Heart right ventricle (tissue), 16 donors: ENCODE measurements around the gene HLA-G. TPM values are rescaled to one million over a fixed set of nuclear protein-coding genes. Genes with fewer than 3 reads are reported as not detected.

Source experiments
- ATAC-seq, 8 donors: fragments of 200-7000 bp; cut with Tn5 transposase; one replicate each; pipeline ENCODE4 v1.9.1; 2020; ENCODE audit warnings: mild to moderate bottlenecking in 8 of 8, moderate library complexity in 8 of 8, moderate number of reproducible peaks in 1 of 8
- DNase-seq, 2 donors: peaks; one replicate each; pipeline ENCODE4 v3.0.0-alpha.2; 2020
- H3K27ac ChIP-seq, 10 donors: fragments of 200-600 bp; sonication (generic) in 2 of 10; one replicate each; pipeline versions ENCODE4 v1.5.0 to v1.8.0; 2020 to 2022; ENCODE audit warnings: mild to moderate bottlenecking in 3 of 10
- H3K27me3 ChIP-seq, 7 donors: fragments of 200-600 bp; one replicate each; pipeline ENCODE4 v1.8.0; 2021 to 2022; ENCODE audit warnings: mild to moderate bottlenecking in 2 of 7
- H3K36me3 ChIP-seq, 9 donors: fragments of 200-600 bp; sonication (generic) in 1 of 9; one replicate each; pipeline versions ENCODE4 v1.5.0 to v1.8.0; 2020 to 2022; ENCODE audit warnings: mild to moderate bottlenecking in 2 of 9
- H3K4me1 ChIP-seq, 9 donors: fragments of 200-600 bp; sonication (generic) in 1 of 9; one replicate each; pipeline versions ENCODE4 v1.5.0 to v1.8.0; 2020 to 2022; ENCODE audit warnings: mild to moderate bottlenecking in 4 of 9
- H3K4me3 ChIP-seq, 10 donors: fragments of 200-600 bp; sonication (generic) in 2 of 10; one replicate each; pipeline versions ENCODE4 v1.5.0 to v1.8.0; 2020 to 2022; ENCODE audit warnings: mild to moderate bottlenecking in 7 of 10, moderate library complexity in 2 of 10
- H3K9me3 ChIP-seq, 11 donors: fragments of 200-600 bp in 10 of 11; sonication (generic) in 2 of 11; one replicate each; pipeline versions ENCODE4 v1.5.0 to v1.8.0; 2013 to 2022; ENCODE audit warnings: mild to moderate bottlenecking in 2 of 11, control low read depth in 1 of 11, moderate library complexity in 1 of 11
- WGBS, 2 donors: extraction: QIAGEN DNeasy Blood & Tissue Kit; methylation state at CpG; one replicate each; pipeline ENCODE4 v1.1.7; 2013; ENCODE audit warnings: inconsistent platforms in 1 of 2; 5-methylcytosine and 5-hydroxymethylcytosine counted together
- intact Hi-C, 10 donors: fragments of 100-400 bp; cut with DNase I; formaldehyde crosslinking; loops; one replicate each; pipeline versions ENCODE4 v1.11.1 to v1.14.2; 2022
- polyA plus RNA-seq, 2 donors: library from polyadenylated mRNA; stranded (reverse); fragments of 200-250 nt; gene quantifications; one replicate each; pipeline ENCODE4 v1.2.3, GENCODE V29; 2013
- total RNA-seq, 10 donors: library from RNA; stranded (reverse); fragmentation: NEBNext Ultra II Directional in 3 of 10; extraction: Animal tissue kit (Norgen Biotek cat#: 25700) in 3 of 10; gene quantifications; one replicate each; pipeline versions ENCODE4 v1.2.1 to v1.2.4, GENCODE V29; 2021 to 2023
- TF ChIP-seq, protein P1 (sequence below), 9 donors: fragments of 200-600 bp; sonication (generic) in 2 of 9; IDR thresholded peaks; one replicate each; pipeline versions ENCODE4 v1.5.0 to v1.8.0; 2021 to 2022; ENCODE audit warnings: antibody characterized with exemption in 9 of 9, mild to moderate bottlenecking in 5 of 9, moderate library complexity in 1 of 9
- donor health status: Arrhythmogenic right ventricular cardiomyopathy.
- donor health status: ischemic (EF 13 %, LVEDD 7.1; RV severe dilation, severe dysfunction).
- donor health status: healthy with polysubstance abuse.
- donor health status: DM: no; HTN: yes; CAD: no.
- donor health status: DM: no; HTN: no; CAD: no.
- donor health status: ischemic (EF 25% LVEDD 6.9; RV normal size, moderate dysfunction).
- donor health status: ischemic (EF 25% LVEDD 5.7; RV mildly dilated, moderate dysfunction).
- donor health status: healthy.
- donor health status: DM: yes; HTN: yes; CAD: no.
- donor health status: Ischemic cardiomyopathy.
- donor health status: ischemic (EF 35%, LVEDD 5.7; RV mildly dilated, moderate dysfunction).
- donor health status: nonischemic (EF 11% LVEDD 7.7; RV severe dilation, severe dysfunction).
- donor health status: DM: yes; HTN: yes; CAD: no.
- donor health status: PGD.
- donor health status: ischemic (EF 29% LVEDD 5.4; RV normal size, mild dysfunction).
- donor health status: nonischemic (EF 23%, LVEDD 6.1; RV moderate dilation, normal function).

The HLA-G gene
- total and polyA plus RNA-seq, 12 donors, result 0.13 to 0.77 (median 0.55) TPM; not detected in 8

GRCh38 chr6:29811377-29811776 is 16.2 kb upstream of the HLA-G start:
- WGBS, 2 donors, result 68 to 78% methylated on average over 1 of the region's 1 CpG
- no peaks in the 10 kb centered on the region for H3K36me3 ChIP-seq
- H3K27ac ChIP-seq, result no peak overlapping the region
- H3K4me1 ChIP-seq, result no peaks in the 10 kb centered on the region
- ATAC-seq (no peak), DNase-seq (no peak)
- TF ChIP-seq, protein P1, sequence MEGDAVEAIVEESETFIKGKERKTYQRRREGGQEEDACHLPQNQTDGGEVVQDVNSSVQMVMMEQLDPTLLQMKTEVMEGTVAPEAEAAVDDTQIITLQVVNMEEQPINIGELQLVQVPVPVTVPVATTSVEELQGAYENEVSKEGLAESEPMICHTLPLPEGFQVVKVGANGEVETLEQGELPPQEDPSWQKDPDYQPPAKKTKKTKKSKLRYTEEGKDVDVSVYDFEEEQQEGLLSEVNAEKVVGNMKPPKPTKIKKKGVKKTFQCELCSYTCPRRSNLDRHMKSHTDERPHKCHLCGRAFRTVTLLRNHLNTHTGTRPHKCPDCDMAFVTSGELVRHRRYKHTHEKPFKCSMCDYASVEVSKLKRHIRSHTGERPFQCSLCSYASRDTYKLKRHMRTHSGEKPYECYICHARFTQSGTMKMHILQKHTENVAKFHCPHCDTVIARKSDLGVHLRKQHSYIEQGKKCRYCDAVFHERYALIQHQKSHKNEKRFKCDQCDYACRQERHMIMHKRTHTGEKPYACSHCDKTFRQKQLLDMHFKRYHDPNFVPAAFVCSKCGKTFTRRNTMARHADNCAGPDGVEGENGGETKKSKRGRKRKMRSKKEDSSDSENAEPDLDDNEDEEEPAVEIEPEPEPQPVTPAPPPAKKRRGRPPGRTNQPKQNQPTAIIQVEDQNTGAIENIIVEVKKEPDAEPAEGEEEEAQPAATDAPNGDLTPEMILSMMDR (IDR thresholded peaks at IDR 0.05), result no peak
- H3K27me3 ChIP-seq, result peaks cover 0 to 25% (median 15%) of the 10 kb centered on the region in 7 donors
- intact Hi-C loops, result no loop called here
- no peak overlapping the region for H3K4me3 ChIP-seq
- H3K9me3 ChIP-seq, result no peaks in the 10 kb centered on the region

DNA sequence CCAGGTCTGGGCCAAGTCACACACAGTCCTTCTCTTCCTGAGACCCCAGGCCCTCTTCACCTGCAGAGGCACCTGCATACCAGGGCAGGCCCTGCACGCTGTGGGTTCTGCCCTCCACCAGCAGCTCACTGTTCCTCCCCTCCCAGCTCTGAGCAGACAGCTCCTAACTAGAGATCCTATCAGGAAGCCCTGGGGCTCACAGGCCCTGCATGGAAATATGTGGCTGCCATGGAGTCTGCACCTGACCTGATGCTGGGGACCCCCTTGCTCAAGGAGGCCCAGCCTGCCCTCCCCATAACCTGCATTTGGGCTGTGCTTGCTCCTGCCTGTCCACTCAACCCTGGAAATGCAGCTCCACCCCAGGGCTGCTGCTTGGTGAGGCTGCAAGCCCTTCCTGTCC is 14.6 kb upstream of the HLA-G start:
- intact Hi-C loops, result no loop called here
- no peak overlapping the region for H3K4me3 ChIP-seq
- H3K27ac ChIP-seq, result no peak overlapping the region
- DNase-seq (no peak), ATAC-seq (no peak)
- TF ChIP-seq, protein P1 (IDR thresholded peaks at IDR 0.05), result no peak
- peaks cover 0 to 11% (median 7%) of the 10 kb centered on the region in 7 donors for H3K27me3 ChIP-seq
- WGBS, 2 donors, result 0 to 26% methylated on average over 1 of the region's 1 CpG
- no peaks in the 10 kb centered on the region for H3K36me3 ChIP-seq
- H3K4me1 ChIP-seq, result no peaks in the 10 kb centered on the region
- no peaks in the 10 kb centered on the region for H3K9me3 ChIP-seq

GRCh38 chr6:29813809-29814208 is 13.8 kb upstream of the HLA-G start:
- 67 to 68% methylated on average over 7 of the region's 7 CpGs for WGBS, 2 donors
- ATAC-seq (no peak), DNase-seq (no peak)
- Histone ChIP-seq H3K4me1 (no peaks in the 10 kb centered on the region), H3K9me3 (no peaks in the 10 kb centered on the region), H3K4me3 (no peak overlapping the region), H3K27ac (no peak overlapping the region), H3K36me3 (no peaks in the 10 kb centered on the region), H3K27me3 (peaks cover 0 to 12% (median 10%) of the 10 kb centered on the region in 7 donors)
- intact Hi-C loops, result no loop called here
- TF ChIP-seq, protein P1 (IDR thresholded peaks at IDR 0.05), result no peak

DNA sequence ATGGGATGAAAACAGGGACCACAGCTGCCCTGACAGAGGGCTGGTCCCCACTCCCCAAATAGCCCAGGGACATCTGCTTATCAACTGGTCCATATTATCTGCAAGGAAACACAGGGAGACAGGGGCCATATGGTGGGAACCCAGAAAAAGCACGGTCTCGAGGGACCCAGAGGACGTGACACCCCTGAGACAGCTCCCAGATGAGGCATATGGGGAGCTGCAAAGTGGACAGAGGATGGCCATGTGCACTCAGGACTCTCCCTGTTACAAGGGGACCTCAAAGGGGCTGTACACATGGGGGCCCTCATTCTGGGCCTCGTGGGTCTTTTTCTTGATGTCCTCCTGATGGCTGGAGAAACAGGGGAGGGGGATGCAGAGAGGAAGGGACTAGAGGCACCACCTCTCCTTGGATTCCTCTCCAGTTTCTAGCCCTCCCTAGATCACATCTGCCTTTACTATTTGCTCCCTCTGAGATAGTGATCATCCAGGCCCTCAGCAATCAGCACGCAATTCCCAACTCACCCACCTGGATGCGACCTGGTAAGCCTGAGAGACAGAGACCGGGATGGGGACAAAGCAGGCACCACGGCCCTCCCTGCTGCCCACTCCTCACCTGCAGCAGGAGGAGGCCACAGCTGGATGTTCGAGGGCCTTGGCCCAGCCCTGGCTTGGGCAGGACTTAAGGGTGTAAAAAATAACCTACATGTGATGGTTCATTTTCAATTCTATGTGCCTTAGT is 13.1 kb upstream of the HLA-G start:
- intact Hi-C loops, result no loop called here
- DNase-seq, result no peak
- TF ChIP-seq, protein P1 (IDR thresholded peaks at IDR 0.05), result no peak

More for the DNA sequence above, 13.1 kb upstream of the HLA-G start:
- no peaks in the 10 kb centered on the region for H3K9me3 ChIP-seq
- ATAC-seq, result no peak
- H3K27ac ChIP-seq, result no peak overlapping the region
- no peaks in the 10 kb centered on the region for H3K4me1 ChIP-seq
- H3K4me3 ChIP-seq, result no peak overlapping the region
- H3K36me3 ChIP-seq, result no peaks in the 10 kb centered on the region
- WGBS, 2 donors, result 61 to 69% methylated on average over 9 of the region's 9 CpGs
- peaks cover 0 to 18% (median 13%) of the 10 kb centered on the region in 7 donors for H3K27me3 ChIP-seq
